H1 (cell line): Measurements from ENCODE around the gene ARL11. TPM values are rescaled to one million over a fixed set of nuclear protein-coding genes. Genes with fewer than 3 reads are reported as not detected.

Source experiments
- CTCF ChIA-PET: fragments of 300-600 bp; sonication (Branson Sonifier 250); formaldehyde crosslinking; loops from one replicate; lab custom pipeline; 2021; ENCODE audit not compliant: partially characterized antibody; lab: Charles Lee
- POLR2A ChIA-PET: fragments of 300-600 bp; sonication (Branson Sonifier 250); formaldehyde crosslinking; loops from one replicate; lab custom pipeline; 2021; ENCODE audit warnings: inconsistent platforms; ENCODE audit not compliant: partially characterized antibody; lab: Charles Lee
- DNase-seq, 2 experiments: peaks; one replicate each; pipeline versions ENCODE4 v3.0.0 to v3.0.0-alpha.2; 2010 to 2022; ENCODE audit warnings: low spot score in 2 of 2, low read depth in 1 of 2, mixed read lengths in 1 of 2
- FAIRE-seq: peaks from 2 replicates; lab custom pipeline; 2011; peaks lifted over from hg19 to GRCh38; lab: Jason Lieb, UNC
- H2AFZ ChIP-seq: 2 replicates; pipeline ENCODE4 v1.8.1; 2012; ENCODE audit warnings: low read length, inconsistent platforms
- H2AK5ac ChIP-seq: 2 replicates; pipeline ENCODE4 v1.6.1; 2013; ENCODE audit warnings: low read depth, low read length
- H2BK120ac ChIP-seq: replicated peaks from 2 replicates; pipeline ENCODE3; 2013; ENCODE audit warnings: low read depth, low read length, inconsistent platforms
- H2BK12ac ChIP-seq: 2 replicates; pipeline ENCODE4 v1.6.1; 2013; ENCODE audit warnings: low read depth, low read length
- H2BK15ac ChIP-seq: 2 replicates; pipeline ENCODE4 v1.6.1; 2013; ENCODE audit warnings: low read length
- H2BK20ac ChIP-seq: 2 replicates; pipeline ENCODE4 v1.6.1; 2013; ENCODE audit warnings: low read length
- H2BK5ac ChIP-seq: 2 replicates; pipeline ENCODE4 v1.6.1; 2013; ENCODE audit warnings: low read depth, low read length
- H3K14ac ChIP-seq: 2 replicates; pipeline ENCODE4 v1.6.1; 2013; ENCODE audit warnings: inconsistent platforms; ENCODE audit not compliant: insufficient read length
- H3K18ac ChIP-seq: 2 replicates; pipeline ENCODE4 v1.6.1; 2013; ENCODE audit warnings: low read length; ENCODE audit errors: extremely low read depth
- H3K23ac ChIP-seq: 2 replicates; pipeline ENCODE4 v1.6.1; 2013; ENCODE audit warnings: inconsistent platforms; ENCODE audit not compliant: insufficient read length
- H3K23me2 ChIP-seq: 2 replicates; pipeline ENCODE4 v1.6.1; 2013; ENCODE audit warnings: low read depth, low read length
- H3K27ac ChIP-seq: 2 replicates; pipeline ENCODE4 v1.6.1; 2011; ENCODE audit warnings: low read depth, low read length, inconsistent platforms
- H3K27me3 ChIP-seq, 4 experiments: replicated peaks in 1 of 4; 1 replicate in 1 of 4; 2 replicates in 3 of 4; pipeline versions ENCODE4 v1.6.1 to v1.8.1; 2011 to 2013; ENCODE audit warnings: low read length in 3 of 4, mild to moderate bottlenecking in 3 of 4, inconsistent platforms in 2 of 4, mixed read lengths in 2 of 4, moderate library complexity in 1 of 4; ENCODE audit not compliant: control insufficient read depth in 3 of 4, insufficient read depth in 3 of 4; ENCODE audit errors: extremely low read depth in 1 of 4
- H3K36me3 ChIP-seq, 4 experiments: 2 replicates each; pipeline versions ENCODE4 v1.6.1 to v1.8.1; 2011 to 2013; ENCODE audit warnings: mild to moderate bottlenecking in 4 of 4, low read length in 3 of 4, moderate library complexity in 2 of 4, control low read depth in 1 of 4, inconsistent platforms in 1 of 4; ENCODE audit not compliant: insufficient read depth in 4 of 4, control insufficient read depth in 2 of 4
- H3K4ac ChIP-seq: replicated peaks from 2 replicates; pipeline ENCODE3; 2013; ENCODE audit warnings: low read length, low read depth, mixed read lengths, inconsistent platforms; ENCODE audit not compliant: insufficient read length
- H3K4me1 ChIP-seq, 4 experiments: replicated peaks in 1 of 4; 1 replicate in 1 of 4; 2 replicates in 3 of 4; pipeline versions ENCODE4 v1.6.1 to v1.8.1; 2011 to 2013; ENCODE audit warnings: low read length in 3 of 4, inconsistent platforms in 2 of 4, mixed read lengths in 1 of 4; ENCODE audit not compliant: insufficient read depth in 4 of 4, control insufficient read depth in 3 of 4
- H3K4me2 ChIP-seq, 2 experiments: 2 replicates each; pipeline versions ENCODE4 v1.6.1 to v1.8.1; 2011 to 2013; ENCODE audit warnings: low read depth in 2 of 2, low read length in 2 of 2, control low read depth in 1 of 2, inconsistent platforms in 1 of 2, mild to moderate bottlenecking in 1 of 2; ENCODE audit not compliant: insufficient read depth in 1 of 2
- H3K4me3 ChIP-seq, 4 experiments: fragments of 200-600, 300-600 bp in 1 of 4; sonication (generic), shearing (Covaris generic), sonication (Bioruptor Twin) in 1 of 4; 2 replicates each; pipeline versions ENCODE4 v1.5.1 to v1.8.1; 2011 to 2016; ENCODE audit warnings: low read length in 4 of 4, low read depth in 3 of 4, control low read depth in 2 of 4, inconsistent platforms in 2 of 4, mild to moderate bottlenecking in 2 of 4, mixed read lengths in 1 of 4, moderate library complexity in 1 of 4; ENCODE audit not compliant: insufficient read depth in 2 of 4; ENCODE audit errors: extremely low read depth in 1 of 4
- H3K56ac ChIP-seq: replicated peaks from 2 replicates; pipeline ENCODE3; 2013; ENCODE audit warnings: low read depth, mild to moderate bottlenecking, mixed read lengths, low read length, inconsistent platforms; ENCODE audit not compliant: insufficient read length
- H3K79me1 ChIP-seq: 2 replicates; pipeline ENCODE4 v1.6.1; 2013; ENCODE audit warnings: low read depth, low read length, control low read depth
- H3K79me2 ChIP-seq, 2 experiments: 2 replicates each; pipeline versions ENCODE4 v1.6.1 to v1.8.1; 2012 to 2013; ENCODE audit warnings: low read length in 2 of 2, mild to moderate bottlenecking in 2 of 2, inconsistent platforms in 1 of 2; ENCODE audit not compliant: insufficient read depth in 2 of 2, control insufficient read depth in 1 of 2
- H3K9ac ChIP-seq, 4 experiments: replicated peaks in 1 of 4; 1 replicate in 1 of 4; 2 replicates in 3 of 4; pipeline versions ENCODE4 v1.6.1 to v1.8.1; 2011 to 2013; ENCODE audit warnings: low read depth in 3 of 4, low read length in 3 of 4, control low read depth in 2 of 4, mild to moderate bottlenecking in 2 of 4, moderate library complexity in 2 of 4, inconsistent platforms in 1 of 4; ENCODE audit errors: extremely low read depth in 1 of 4
- H3K9me3 ChIP-seq, 2 experiments: 2 replicates each; pipeline versions ENCODE4 v1.6.1 to v1.8.1; 2012 to 2013; ENCODE audit warnings: mild to moderate bottlenecking in 2 of 2, moderate library complexity in 2 of 2, control low read depth in 1 of 2, inconsistent platforms in 1 of 2, low read depth in 1 of 2, low read length in 1 of 2, mixed read lengths in 1 of 2; ENCODE audit not compliant: insufficient read depth in 2 of 2
- H4K20me1 ChIP-seq, 2 experiments: replicated peaks in 1 of 2; 2 replicates each; pipeline versions ENCODE3 to v1.8.1; 2011 to 2013; ENCODE audit warnings: inconsistent platforms in 2 of 2, low read length in 2 of 2, mild to moderate bottlenecking in 1 of 2; ENCODE audit not compliant: insufficient read depth in 2 of 2, control insufficient read depth in 1 of 2
- H4K5ac ChIP-seq: 2 replicates; pipeline ENCODE4 v1.6.1; 2013; ENCODE audit warnings: low read length, low read depth, mixed read lengths, inconsistent platforms; ENCODE audit not compliant: insufficient read length
- H4K8ac ChIP-seq: 2 replicates; pipeline ENCODE4 v1.8.0; 2013; ENCODE audit warnings: mild to moderate bottlenecking, moderate library complexity, low read length, inconsistent platforms; ENCODE audit not compliant: insufficient read depth; ENCODE audit errors: extremely low read depth
- H4K91ac ChIP-seq: replicated peaks from 2 replicates; pipeline ENCODE3; 2013; ENCODE audit warnings: low read length, mixed read lengths, inconsistent platforms; ENCODE audit not compliant: insufficient read length
- BRCA1 ChIP-seq: IDR thresholded peaks from 2 replicates; pipeline ENCODE4 v1.6.1; 2012; ENCODE audit warnings: low read depth, low read length, improper control_type of control experiment
- CBX5 ChIP-seq: fragments of 300-800, 300-1000 bp; sonication (generic); IDR thresholded peaks from 2 replicates; pipeline ENCODE4 v1.7.1; 2016; ENCODE audit warnings: antibody characterized with exemption, low read length, low read depth
- CHD1 ChIP-seq: IDR thresholded peaks from 2 replicates; pipeline ENCODE4 v1.6.1; 2012; ENCODE audit warnings: low read depth, low read length, improper control_type of control experiment
- HDAC2 ChIP-seq, 2 experiments: fragments of 300-600 bp in 1 of 2; sonication (generic) in 1 of 2; IDR thresholded peaks; 2 replicates each; pipeline ENCODE4 v1.6.1; 2011 to 2012; ENCODE audit warnings: low read depth in 2 of 2, low read length in 2 of 2, mild to moderate bottlenecking in 2 of 2, moderate library complexity in 2 of 2, borderline replicate concordance in 1 of 2, inconsistent platforms in 1 of 2
- KDM1A ChIP-seq: fragments of 200-600, 300-600 bp; sonication (generic); IDR thresholded peaks from 2 replicates; pipeline ENCODE4 v1.7.1; 2016; ENCODE audit warnings: mild to moderate bottlenecking, low read length, borderline replicate concordance
- NRF1 ChIP-seq: IDR thresholded peaks from 2 replicates; pipeline ENCODE4 v1.6.1; 2011; ENCODE audit warnings: mild to moderate bottlenecking, low read depth, low read length, improper control_type of control experiment
- RNF2 ChIP-seq: fragments of 200-900, 300-1000 bp; sonication (generic); IDR thresholded peaks from 2 replicates; pipeline ENCODE4 v1.7.1; 2016; ENCODE audit warnings: borderline replicate concordance, low read depth, mild to moderate bottlenecking, antibody characterized with exemption, low read length; ENCODE audit not compliant: poor library complexity, severe bottlenecking; ENCODE audit errors: missing control alignments
- SAP30 ChIP-seq: fragments of 300-600 bp; sonication (generic); IDR thresholded peaks from 2 replicates; pipeline ENCODE4 v1.7.1; 2012; ENCODE audit warnings: low read length, moderate library complexity, mild to moderate bottlenecking, inconsistent platforms; ENCODE audit not compliant: insufficient read depth, insufficient replicate concordance
- SIN3A ChIP-seq, 2 experiments: IDR thresholded peaks in 1 of 2; conservative IDR thresholded peaks in 1 of 2; 2 replicates each; pipeline ENCODE4 v1.6.1; 2011 to 2012; ENCODE audit warnings: low read length in 2 of 2, improper control_type of control experiment in 1 of 2, low read depth in 1 of 2, mild to moderate bottlenecking in 1 of 2
- WGBS, 2 experiments: shearing (Covaris generic) in 1 of 2; methylation state at CpG; one replicate each; pipeline versions ENCODE4 v1.1.6 to v1.1.7; 2013 to 2015; ENCODE audit warnings: low lambda C conversion rate in 2 of 2, mixed read lengths in 2 of 2, inconsistent platforms in 1 of 2, low coverage in 1 of 2, missing lambda C conversion rate in 1 of 2; ENCODE audit not compliant: insufficient replicate concordance in 2 of 2, insufficient coverage in 1 of 2, insufficient read length in 1 of 2; ENCODE audit errors: extremely low coverage in 1 of 2, missing lambda C conversion rate in 1 of 2; 5-methylcytosine and 5-hydroxymethylcytosine counted together
- polyA plus RNA-seq, 7 experiments: library from polyadenylated mRNA; depleted of rRNA in 3 of 7; stranded (reverse) in 5 of 7; unstranded in 2 of 7; fragments of >200 nt in 5 of 7; fragments of 200-250 nt in 2 of 7; gene quantifications; 1 replicate in 5 of 7; 2 replicates in 1 of 7; 4 replicates in 1 of 7; pipeline versions ENCODE4 v1.2.1 to v1.2.3, GENCODE V29; 2011 to 2013; ENCODE audit warnings: missing spikeins in 2 of 7, mixed read lengths in 2 of 7
- total RNA-seq: library from RNA; stranded (reverse); fragmentation: NEBNext Ultra II Directional; extraction: Animal tissue kit (Norgen Biotek cat#: 25700); gene quantifications from 2 replicates; pipeline ENCODE4 v1.2.1, GENCODE V29; 2021
- TF ChIP-seq, protein P1 (sequence below): IDR thresholded peaks from 2 replicates; pipeline ENCODE4 v1.6.1; 2011; ENCODE audit warnings: low read length, improper control_type of control experiment
- TF ChIP-seq, protein P2 (sequence below): IDR thresholded peaks from 2 replicates; pipeline ENCODE4 v1.6.1; 2012; ENCODE audit warnings: inconsistent platforms

The ARL11 gene
- total and polyA plus RNA-seq, 2 of the 8 experiments (the other 6 are each of a cell fraction or from before 2014, with no cell fraction given), result 0.45 to 0.52 TPM

DNA sequence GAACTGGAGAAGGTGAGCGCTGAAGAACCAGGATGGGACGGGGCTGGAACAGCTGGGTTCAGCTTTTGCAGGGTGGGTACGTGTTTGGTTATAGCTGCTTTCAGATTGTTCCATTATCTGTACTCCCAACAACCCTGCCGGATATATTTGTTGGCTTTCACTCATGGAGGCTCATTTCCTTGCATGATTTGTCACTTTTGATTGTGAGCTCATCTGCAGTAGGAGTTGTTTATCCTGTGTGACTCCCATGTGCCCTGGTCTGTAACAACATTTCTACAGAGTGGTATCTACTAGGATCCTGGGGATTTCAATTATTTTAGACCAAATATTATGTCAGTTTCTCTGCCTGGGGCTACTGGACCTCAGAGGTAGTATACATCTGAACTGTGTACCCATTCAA, 5.4 kb downstream of the ARL11 start:
- no peak overlapping the region for H3K56ac ChIP-seq
- H4K5ac ChIP-seq, result no peak overlapping the region
- no peaks in the 10 kb centered on the region for H4K20me1 ChIP-seq
- ChIA-PET CTCF (interaction anchor here (0.5 kb wide), 1 partner anchor 764 kb away, joined by 3 read pairs; no protein-coding TSS in a partner anchor), POLR2A (interaction anchor here (0.8 kb wide), 2 partner anchors 11 to 48 kb away, joined by 3 read pairs; partner anchors contain the start of gene RCBTB1)
- H2BK5ac ChIP-seq, result no peak overlapping the region
- no peak overlapping the region for H4K91ac ChIP-seq
- H3K4ac ChIP-seq, result no peak overlapping the region
- H2BK15ac ChIP-seq, result no peak overlapping the region
- H3K79me1 ChIP-seq, result no peaks in the 10 kb centered on the region
- no peaks in the 10 kb centered on the region for H3K9me3 ChIP-seq
- H3K14ac ChIP-seq, result no peak overlapping the region
- peaks cover 8 to 14% (median 9%) of the 10 kb centered on the region in 4 experiments for H3K4me1 ChIP-seq
- H4K8ac ChIP-seq, result no peak overlapping the region
- 91% methylated on average over 4 of the region's 4 CpGs; no CpG with 5 or more reads in 1 of the 2 experiments for WGBS, 2 experiments
- H3K79me2 ChIP-seq, result no peaks in the 10 kb centered on the region
- H3K4me3 ChIP-seq, result no peak overlapping the region
- H2BK12ac ChIP-seq, result no peak overlapping the region
- DNase-seq (no peak), FAIRE-seq (no peak)
- no peak overlapping the region for H3K4me2 ChIP-seq
- H3K18ac ChIP-seq, result no peak overlapping the region
- no peaks in the 10 kb centered on the region for H3K36me3 ChIP-seq
- no peak overlapping the region for H3K27ac ChIP-seq
- H3K23me2 ChIP-seq, result no peaks in the 10 kb centered on the region
- H2AFZ ChIP-seq, result no peak overlapping the region
- H3K9ac ChIP-seq, result no peak overlapping the region
- no peak overlapping the region for H2AK5ac ChIP-seq
- H3K23ac ChIP-seq, result no peak overlapping the region
- no peak overlapping the region for H2BK120ac ChIP-seq
- no peaks in the 10 kb centered on the region for H3K27me3 ChIP-seq
- no peak overlapping the region for H2BK20ac ChIP-seq
- TF ChIP-seq CHD1, result no peak
- TF ChIP-seq BRCA1, result no peak
- no peak for TF ChIP-seq NRF1
- no peak for TF ChIP-seq SAP30
- TF ChIP-seq, protein P1, sequence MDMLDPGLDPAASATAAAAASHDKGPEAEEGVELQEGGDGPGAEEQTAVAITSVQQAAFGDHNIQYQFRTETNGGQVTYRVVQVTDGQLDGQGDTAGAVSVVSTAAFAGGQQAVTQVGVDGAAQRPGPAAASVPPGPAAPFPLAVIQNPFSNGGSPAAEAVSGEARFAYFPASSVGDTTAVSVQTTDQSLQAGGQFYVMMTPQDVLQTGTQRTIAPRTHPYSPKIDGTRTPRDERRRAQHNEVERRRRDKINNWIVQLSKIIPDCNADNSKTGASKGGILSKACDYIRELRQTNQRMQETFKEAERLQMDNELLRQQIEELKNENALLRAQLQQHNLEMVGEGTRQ, result no peak
- no peak for TF ChIP-seq SIN3A (conservative IDR thresholded peaks at IDR 0.05 in 1 of 2, IDR thresholded peaks at IDR 0.05 in 1 of 2; ENCODE audit: low read depth in 1 of 2, low read length in 2 of 2)
- no peak for TF ChIP-seq RNF2
- no peak for TF ChIP-seq KDM1A
- TF ChIP-seq, protein P2, sequence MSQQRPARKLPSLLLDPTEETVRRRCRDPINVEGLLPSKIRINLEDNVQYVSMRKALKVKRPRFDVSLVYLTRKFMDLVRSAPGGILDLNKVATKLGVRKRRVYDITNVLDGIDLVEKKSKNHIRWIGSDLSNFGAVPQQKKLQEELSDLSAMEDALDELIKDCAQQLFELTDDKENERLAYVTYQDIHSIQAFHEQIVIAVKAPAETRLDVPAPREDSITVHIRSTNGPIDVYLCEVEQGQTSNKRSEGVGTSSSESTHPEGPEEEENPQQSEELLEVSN, result no peak
- no peak for TF ChIP-seq HDAC2 (IDR thresholded peaks at IDR 0.05; ENCODE audit: borderline replicate concordance in 1 of 2, low read depth in 2 of 2, low read length in 2 of 2)
- no peak for TF ChIP-seq CBX5
